ENCODE measurements around the gene FRMD8. TPM values are rescaled to one million over a fixed set of nuclear protein-coding genes. Genes with fewer than 3 reads are reported as not detected.

The FRMD8 gene
- polyA plus RNA-seq, 4 donors = 11.2 to 24.4 (median 17.0) TPM

DNA sequence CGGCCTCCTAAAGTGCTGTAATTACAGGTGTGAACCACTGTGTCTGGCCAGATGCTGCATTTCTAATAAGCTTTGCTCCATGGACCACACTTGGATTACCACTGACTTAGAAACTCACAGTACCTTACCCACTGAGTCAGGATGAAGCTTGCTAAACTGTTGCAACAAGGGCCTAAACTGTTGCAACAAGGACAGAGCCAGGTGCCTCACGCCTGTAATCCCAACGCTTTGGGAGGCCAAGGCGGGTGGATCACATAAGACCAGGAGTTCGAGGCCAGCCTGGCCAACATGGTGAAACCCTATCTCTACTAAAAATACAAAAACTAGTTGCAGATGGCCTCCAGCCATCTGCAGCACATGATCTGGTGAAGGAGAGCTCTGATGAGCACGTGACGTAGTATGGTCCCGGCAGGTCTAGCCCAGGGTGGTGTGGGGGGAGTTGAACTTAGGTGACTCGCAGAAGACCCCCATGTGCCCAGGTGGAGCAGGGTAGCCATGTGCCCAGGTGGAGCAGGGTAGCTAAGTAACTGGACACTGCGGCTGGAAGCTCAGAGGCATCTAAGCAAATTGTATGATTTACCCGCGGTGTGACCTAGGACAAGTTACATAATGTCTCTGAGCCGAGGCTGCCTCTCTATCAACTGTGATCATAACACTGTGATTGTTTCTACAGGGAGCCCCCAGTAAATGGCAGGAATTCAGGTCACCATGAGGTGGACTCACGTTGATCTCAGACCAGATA, 12.4 kb upstream of the FRMD8 start:
- no peak for DNase-seq (ENCODE audit: low read depth in 4 of 4, low spot score in 3 of 4)

DNA sequence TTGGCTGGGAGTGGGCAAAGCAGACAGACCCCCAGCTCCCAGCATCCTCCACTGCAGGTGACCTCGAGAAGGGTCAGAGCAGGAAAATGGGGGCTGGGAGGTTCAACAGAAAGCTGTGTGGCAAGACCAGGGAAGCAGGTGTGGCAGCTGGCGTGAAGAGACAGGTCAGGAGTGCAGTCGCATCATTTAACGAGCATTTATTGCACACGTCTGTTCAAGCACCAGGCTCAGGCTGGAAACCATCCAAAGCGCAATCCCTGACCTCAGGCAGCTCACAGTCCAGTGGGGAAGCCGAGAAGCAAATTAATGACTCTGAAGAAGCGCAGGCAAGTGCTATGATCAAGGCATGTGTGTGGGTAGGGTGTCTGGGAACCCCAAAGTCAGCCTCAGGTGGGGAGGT, 11.4 kb upstream of the FRMD8 start:
- DNase-seq (ENCODE audit: low read depth in 4 of 4, low spot score in 3 of 4) = no peak

DNA sequence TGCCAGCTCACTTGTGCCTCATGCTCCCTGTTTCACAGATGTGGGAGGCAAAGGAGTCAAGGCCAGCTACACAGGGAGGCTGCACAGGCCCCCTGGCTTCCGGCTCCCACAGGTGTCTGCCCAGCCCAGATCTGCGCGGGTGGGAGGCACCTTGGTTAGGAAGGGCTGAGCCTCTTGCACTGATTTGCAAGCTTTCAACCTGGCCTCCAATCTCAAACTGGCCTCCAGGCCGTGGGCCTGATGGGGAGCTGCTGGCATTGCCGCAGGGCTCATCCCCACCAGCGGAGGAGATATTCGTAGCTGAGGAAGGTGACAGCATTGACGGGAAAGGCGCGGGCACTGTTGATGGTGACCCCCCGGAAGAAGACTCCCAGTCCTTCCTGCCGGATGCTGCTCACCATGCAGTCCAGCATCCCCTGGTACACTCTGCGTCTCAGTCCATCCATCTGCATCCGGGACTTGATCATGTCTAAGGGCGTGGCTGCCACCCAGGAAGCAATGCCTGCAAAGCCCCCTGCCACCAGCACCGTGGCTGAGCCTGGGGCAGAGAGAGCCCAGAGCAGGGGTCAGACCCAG, 10.2 kb upstream of the FRMD8 start:
- DNase-seq (ENCODE audit: low read depth in 4 of 4, low spot score in 3 of 4) = no peak

DNA sequence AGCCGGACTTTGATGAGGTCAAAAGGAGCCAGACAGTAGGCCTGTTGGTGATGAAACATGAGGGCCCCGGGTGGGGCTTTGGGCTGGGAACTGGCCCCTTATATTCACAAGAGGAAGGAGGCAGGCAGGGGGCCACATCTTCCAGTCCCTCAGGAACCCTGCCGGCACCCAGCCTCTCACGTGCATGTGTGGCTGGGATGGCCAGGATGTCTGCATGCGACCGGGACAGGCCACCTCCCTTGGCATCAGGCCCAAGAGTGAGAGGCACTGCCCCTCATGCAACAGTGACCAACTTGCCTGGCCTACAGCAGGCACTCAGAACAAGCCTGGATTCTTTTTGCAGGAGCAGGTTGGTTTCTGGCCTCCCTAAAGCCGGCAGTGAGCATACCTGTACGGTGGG, 9.4 kb upstream of the FRMD8 start:
- no peak for DNase-seq (ENCODE audit: low read depth in 4 of 4, low spot score in 3 of 4)

DNA sequence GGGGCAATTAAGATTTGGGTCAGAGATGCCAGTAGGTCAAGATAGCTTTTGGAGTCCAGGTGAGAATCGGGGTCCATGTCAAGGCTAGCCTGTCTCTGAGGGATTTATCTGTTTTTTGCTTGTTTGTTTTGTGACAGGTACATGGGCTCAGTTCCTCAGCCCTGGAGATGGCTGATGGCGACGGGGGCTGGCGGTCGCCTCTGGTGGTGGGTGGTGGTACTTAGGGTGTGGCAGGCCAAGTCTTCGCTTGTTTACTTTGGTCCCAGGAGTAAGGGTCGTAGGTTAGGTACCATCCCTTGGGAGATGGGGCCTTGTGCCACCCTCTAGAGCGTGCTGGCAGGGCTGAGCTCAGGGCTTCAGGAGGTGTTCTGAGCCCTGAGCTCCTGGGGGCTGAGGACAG, 8.7 kb upstream of the FRMD8 start:
- no peak for DNase-seq (ENCODE audit: low read depth in 4 of 4, low spot score in 3 of 4)

DNA sequence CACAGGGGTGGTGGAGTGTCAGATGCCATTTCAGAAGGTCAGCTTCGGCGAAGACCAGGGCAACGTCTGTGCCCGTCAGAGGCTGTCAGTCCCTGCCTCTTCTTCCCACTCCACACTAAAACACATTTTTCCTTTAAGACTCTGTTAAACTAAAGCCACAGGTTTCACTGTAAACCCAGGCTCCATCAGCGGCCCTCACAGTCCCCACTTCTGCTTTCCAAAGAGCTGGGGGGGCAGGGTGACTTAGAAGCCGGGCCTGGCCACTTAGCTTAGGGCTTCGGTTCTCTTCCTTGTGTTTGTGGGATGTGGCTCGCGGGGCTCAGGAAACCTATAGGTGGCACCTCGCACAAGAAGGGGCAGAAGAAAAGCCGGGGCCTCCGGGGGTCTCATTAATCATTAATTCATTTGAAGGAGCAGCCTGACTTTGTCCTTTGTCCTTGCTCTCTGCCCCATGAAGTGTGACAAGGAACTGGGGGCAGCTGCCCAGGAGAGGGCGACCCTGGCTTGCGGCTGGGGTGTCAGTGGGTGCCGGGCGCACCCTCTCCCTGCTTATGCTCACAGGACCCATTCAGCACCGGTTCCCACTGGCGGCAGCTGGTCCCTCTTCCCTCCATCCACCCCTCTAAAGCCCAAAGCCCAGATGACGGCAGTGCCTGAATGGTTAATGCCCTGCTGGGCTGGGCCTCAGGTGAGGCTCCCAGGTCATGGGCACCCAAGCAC, 8.1 kb upstream of the FRMD8 start:
- DNase-seq (ENCODE audit: low read depth in 4 of 4, low spot score in 3 of 4) = no peak

DNA sequence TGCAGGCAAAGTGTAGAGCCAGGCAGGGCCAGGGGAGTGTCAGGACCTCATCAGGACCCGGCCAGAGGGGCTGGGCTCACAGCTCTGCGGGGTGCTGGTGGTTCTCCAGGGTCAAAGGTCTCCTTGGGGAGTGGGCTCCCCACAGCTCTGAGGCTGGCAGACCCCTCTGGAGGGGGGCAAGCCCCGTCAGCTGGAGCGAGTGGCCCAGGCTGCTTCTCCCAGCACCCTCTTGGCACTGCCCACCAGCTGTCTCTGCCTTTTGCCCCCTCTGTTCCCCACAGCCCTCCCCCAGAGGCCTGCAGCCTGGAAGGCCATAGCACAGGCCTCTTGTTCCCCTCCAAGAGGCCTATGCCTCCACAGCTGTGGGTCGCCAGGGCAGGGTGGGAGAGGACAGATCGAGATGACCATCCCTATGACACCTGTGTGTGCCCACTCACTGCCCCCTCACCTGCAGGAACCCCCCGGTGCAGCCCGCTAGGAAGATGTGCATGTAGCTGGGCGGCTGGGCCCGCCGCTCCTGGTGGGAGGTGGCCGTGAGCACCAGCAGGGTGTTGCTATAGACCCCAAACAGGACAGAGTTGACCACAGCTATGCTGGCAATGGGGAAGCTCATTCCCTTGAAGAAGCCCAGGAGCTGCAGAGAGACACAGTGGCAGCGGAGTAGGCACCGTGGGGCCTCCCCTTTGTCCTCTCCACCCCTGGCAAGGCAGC, 7.4 kb upstream of the FRMD8 start:
- DNase-seq (ENCODE audit: low read depth in 4 of 4, low spot score in 3 of 4) = no peak

DNA sequence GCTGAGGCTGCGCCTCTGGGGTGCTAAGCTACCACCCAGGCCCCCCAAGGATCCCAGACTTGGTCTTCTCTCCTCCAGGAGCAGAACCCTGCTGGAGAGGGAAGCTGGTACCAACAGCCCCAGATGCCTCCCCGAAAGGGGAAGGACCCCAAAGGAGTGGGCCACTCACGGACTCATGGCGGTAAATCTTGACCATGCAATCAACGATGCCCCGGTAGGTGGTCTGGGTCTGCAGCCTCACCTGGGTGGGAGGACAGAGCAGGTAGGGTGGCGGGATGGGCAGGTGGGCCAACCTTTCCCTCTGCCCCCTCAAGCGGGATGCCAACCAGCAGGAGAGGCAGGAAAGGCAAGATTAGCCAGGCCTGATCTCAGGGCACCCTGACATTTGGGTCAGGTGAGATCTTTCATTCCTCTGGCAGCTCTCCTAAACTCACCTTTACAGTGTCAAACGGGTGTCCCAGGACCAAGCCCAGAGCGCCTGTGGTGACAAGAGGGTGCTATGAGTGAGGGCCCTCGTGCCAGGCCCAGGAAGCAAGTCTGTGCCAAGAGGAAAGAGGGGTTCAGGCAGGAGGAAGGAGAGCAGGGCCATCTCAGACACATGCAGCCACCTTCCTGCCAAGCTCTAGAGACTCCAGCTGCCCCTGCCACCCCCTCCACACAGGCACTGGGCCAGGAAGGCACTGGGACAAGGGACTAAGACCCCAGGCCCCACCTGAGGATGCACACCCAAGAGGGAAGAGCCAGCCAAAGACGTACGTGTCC, 6.6 kb upstream of the FRMD8 start:
- DNase-seq (ENCODE audit: low read depth in 4 of 4, low spot score in 3 of 4) = no peak

DNA sequence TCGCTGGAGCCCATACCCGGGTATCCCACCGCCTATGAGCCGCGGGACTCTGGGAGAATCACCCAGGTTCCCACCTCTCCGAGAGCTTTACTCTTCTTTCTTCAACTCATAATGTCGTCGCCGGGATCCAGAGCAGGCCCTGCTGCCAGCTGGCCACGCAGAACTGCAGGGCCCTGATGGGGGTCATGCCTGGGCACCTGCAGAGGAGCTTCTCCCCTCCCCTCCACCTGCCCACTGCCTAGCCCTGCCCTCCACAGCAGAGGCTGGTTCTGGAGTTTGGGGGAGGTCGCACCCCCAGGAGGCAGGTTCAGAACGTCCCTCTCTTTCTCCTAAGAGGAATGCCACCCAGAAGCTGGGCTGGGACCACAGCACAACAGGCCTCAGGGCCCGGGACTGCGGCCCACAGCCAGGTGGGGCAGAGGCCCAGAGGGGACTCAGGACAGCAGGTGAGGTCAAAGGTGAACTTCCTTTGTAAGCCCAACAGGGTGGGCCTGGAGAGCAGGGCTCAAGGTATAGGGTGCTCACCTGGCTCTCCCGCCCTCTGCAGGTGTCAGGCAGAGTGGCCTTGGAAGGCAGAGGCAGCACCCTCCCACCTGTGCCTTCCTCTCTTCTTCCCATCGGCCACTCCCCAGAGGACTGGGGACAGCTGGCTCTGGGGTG, 5.8 kb upstream of the FRMD8 start:
- no peak for DNase-seq (ENCODE audit: low read depth in 4 of 4, low spot score in 3 of 4)

DNA sequence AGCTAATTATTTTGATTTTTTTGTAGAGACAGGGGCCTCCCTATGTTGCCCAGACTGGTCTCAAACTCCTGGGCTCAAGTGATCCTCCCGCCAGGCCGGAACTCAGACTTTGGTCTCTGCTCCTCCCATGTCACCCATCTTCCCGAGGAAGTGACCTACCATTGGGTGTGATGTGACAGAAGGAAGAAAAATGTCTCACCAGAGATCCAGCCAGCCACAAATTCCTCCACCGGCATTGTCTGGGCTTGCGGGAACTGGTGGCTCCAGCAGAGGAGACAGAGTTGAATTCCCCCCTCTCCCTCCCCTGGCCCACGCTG, 4.8 kb upstream of the FRMD8 start:
- peak in 1 of 4 donors; percentile 27 for DNase-seq (ENCODE audit: low read depth in 4 of 4, low spot score in 3 of 4)

DNA sequence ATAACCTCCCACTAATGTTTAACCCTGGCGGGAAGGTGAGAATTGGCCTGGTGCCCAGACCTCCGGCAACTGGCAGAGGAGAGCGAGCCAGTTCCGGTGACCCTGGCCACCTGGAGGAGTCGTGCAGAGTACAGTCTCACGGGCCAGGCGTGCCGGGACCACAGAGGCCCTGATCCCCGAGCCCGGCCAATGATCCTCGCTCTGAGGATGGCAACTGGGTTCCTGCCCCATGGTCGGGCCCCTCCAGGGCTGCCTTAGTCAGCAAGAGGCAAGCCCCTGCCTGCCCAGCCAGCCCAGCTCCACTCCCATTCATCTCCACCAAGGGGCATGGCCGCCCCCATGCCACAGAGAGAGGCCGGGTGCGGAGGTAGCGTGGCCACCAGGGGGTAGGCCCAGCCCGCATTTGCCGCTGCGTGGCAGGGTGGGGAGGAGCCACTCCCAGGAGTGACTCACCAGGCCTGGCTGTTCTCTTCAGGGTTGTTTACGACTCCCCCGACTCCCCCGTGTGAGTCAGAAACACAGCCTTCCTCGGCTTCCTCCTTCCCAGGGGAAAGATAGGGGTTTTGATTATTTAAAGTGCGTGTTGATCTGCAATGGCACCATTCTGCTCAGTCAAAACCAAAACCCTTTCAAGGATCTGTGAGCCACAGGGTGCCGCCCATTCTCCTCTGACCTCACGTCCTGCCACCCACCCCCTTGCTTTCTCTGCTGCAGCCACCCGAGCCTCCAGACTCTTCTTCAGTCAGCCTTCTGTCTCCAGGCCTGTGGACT, 4.2 kb upstream of the FRMD8 start, which contains the start of gene SLC25A45:
SLC25A45 (minus strand) TSS at position 614 of the 771 bp plus-strand sequence. CDS start 695 bp downstream, outside the sequence.
- DNase-seq (ENCODE audit: low read depth in 4 of 4, low spot score in 3 of 4) = peak; percentile 71 to 80 (median 76)

DNA sequence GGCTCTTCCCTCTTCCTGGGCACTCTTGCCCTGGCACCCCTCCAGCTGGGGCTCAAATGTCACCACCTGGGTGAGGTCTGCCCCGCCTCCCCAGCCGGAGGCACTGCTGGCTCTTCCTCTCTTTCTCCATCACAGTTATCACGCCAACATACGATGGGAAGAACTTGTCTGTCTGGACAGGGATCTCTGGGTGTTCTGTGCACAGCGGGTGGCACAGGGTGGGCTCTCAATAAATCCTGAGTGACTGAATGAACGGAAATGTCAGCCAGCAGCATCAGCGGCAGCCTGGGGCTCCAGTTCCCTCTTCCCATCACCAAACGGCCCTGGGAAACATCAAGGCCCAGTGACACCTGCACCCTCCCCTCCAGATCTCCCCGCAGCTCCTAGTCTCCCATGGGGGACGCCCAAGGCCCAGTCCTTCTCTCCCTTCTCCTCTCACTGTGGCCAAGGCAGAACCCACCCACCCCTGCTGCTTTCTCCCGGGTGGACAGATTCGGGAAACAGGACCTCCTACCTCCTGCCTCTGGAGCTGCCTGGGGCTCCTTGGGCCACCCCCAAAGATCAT, 3.6 kb upstream of the FRMD8 start:
- no peak for DNase-seq (ENCODE audit: low read depth in 4 of 4, low spot score in 3 of 4)

DNA sequence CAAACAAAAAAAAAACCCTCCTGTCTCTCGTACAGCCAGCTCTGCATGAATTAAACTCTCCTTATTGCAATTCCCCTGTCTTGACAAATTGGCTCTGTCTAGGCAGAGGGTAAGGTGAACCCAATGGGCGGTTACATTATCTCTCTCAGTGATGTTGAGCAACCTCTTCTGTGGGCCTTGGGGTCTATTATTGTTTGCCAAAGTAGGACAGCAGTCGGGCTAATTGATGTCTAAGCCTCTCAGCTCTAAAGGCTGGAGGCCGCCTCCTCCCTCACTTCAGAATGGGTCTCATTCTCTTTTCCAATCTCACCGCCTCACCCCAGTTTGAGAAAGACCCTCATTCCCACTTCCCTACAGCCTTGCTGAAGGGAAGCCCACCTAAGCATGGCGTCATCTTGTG, 2.7 kb upstream of the FRMD8 start:
- DNase-seq (ENCODE audit: low read depth in 4 of 4, low spot score in 3 of 4) = no peak

DNA sequence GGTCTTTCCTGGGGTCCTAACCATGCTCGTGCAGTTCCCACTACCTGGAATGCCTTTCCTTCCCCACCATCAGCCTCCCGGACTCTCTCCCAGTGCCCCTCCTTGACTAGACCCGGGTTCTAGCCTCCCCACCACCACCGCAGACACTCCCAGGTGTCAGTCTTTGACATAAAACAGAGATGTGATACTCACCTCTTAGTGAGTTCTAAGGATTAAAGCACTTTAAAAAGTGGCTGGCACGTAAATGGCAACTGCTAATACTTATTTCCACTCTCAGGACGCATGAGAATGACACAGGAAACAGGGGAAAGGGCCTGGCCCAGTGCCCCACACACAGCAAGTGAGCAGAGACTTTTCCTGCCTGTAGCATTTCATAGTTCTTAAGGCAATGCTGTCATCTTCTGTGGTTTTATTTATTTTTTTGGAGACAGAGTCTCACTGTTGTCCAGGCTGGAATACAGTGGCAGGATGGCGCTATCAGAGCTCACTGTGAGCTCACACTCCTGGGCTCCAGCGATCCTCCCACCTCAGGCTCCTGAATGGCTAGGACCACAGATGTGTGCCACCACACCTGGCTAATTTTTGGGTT, 2.0 kb upstream of the FRMD8 start:
- no peak for DNase-seq (ENCODE audit: low read depth in 4 of 4, low spot score in 3 of 4)

DNA sequence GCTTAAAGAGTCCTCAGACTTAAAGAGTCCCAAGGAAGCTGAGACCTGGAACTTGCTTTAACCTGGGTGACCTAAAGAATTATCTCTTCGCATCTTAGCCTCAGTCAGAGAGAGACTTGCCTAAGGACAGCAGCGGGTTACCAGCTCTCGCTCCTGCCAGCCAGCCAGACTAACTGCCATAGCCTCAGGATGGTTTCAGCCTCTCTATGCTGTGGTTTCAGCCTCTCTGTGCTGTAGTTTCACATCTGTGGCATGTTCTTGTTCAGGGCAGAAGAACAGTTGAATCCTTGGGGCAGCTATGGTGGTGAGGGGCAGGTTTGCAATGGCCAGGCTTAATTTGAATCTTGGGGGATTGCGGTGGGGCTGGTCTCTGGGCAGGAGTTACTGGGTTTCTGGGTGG, 2.3 kb downstream of the FRMD8 start:
- no peak for DNase-seq (ENCODE audit: low read depth in 4 of 4, low spot score in 3 of 4)

DNA sequence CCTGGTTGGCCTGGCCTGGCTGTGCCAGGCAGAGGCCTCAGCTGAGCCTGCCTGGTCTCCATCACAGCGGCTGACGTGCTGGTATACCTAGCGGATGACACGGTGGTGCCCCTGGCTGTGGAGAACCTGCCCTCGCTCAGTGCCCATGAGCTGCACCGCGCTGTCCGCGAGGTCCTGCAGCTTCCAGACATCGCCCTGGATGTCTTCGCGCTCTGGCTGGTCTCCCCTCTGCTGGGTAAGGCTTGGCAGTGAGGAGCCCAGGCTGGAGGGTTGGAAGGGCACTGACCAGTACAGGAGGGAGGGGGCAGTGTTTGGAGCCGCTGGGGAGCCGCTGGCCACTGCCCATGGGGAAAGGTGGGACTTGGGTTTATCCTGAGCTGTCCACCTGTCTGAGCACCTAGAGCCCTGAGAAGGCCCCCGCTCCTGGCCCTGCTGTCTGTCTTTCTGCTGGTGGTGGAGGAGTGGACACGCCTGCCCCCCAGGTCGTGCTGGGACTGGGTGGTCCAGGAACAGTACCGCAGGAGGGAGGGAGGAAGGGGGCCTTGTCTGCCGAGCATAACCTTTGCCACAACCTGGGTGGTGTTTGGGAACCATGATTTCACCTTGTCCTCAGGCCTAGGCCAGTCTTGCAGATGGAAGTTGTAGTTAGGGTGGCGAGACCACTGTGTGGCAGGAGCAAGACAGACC, 3.0 kb downstream of the FRMD8 start:
- DNase-seq (ENCODE audit: low read depth in 4 of 4, low spot score in 3 of 4) = no peak

DNA sequence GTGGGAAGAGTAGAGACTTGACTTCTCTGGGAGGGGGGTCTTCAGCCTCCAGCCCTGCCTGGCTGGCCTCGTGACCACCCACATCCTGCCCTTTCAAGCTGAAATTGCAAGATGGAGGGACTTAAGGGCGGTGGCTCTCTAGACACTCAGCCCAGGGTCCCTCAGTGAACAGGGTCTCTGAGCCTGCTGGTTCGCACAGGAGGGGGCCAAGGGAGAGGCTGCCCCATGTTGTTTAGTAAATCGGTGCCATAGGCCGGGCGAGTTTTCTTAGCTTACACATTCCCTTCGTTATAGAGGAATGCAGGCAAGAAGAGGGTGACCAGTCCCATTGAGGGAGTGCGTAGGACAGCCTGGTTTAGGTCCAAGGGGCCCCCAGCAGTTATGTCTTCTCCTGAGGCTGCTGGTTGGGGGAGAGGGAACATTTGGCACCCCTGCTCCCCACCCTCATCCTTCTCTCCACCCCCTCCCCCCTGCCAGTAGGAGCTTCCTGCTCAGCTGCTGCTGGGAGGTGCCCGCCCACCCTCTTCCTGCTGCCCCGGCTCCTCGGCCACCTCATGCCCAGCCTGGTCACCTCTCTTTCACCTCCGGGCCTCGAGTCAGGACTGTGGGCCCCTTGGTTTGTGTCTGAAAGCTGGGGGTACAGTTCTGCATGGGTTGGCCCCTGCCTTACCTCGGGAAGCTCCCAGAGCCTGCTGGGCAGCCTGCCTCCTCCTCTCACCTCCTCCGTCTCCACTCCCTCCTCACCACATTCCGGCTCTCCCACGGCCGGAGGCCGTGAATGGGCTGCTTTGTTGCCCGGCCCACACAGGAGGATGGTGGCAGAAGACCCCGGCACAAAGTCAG, 3.9 kb downstream of the FRMD8 start:
- DNase-seq (ENCODE audit: low read depth in 4 of 4, low spot score in 3 of 4) = no peak

Measured in left renal pelvis (tissue), 4 donors.